ENCODE results near the gene TMEM50B. TPM values are rescaled to one million over a fixed set of nuclear protein-coding genes. Genes with fewer than 3 reads are reported as not detected.

TMEM50B gene
- total RNA-seq, 2 donors from 2014 or later, result 29.0 to 50.1 TPM

- no peaks in the 10 kb centered on the region for H3K27me3 ChIP-seq
- H3K4me1 ChIP-seq, result no peaks in the 10 kb centered on the region
- intact Hi-C loops (cut with DNase I), result loop anchor here (10.0 kb wide), 1 partner anchor 70 kb away; no protein-coding TSS in a partner anchor
- TF ChIP-seq CTCF (IDR thresholded peaks at IDR 0.05), result no peak
- H3K36me3 ChIP-seq, result no peaks in the 10 kb centered on the region
- H3K4me3 ChIP-seq, result no peak overlapping the region
- no peaks in the 10 kb centered on the region for H3K9me3 ChIP-seq
- H3K9ac ChIP-seq (ENCODE audit: low read depth in 2 of 2, low read length in 2 of 2), result no peak overlapping the region
- DNase-seq, result no peak
- H3K27ac ChIP-seq, result no peak overlapping the region
Measured at GRCh38 chr21:33444499-33444898, 35.3 kb downstream of the TMEM50B start.

GRCh38 chr21:33443194-33443593, 36.6 kb downstream of the TMEM50B start:
- intact Hi-C loops (cut with DNase I), result loop anchor here (2.0 to 10.0 kb wide), 2 partner anchors 68 to 242 kb away; no protein-coding TSS in a partner anchor
- Histone ChIP-seq H3K27ac (no peak overlapping the region), H3K9me3 (no peaks in the 10 kb centered on the region), H3K9ac (ENCODE audit: low read depth in 2 of 2, low read length in 2 of 2) (no peak overlapping the region), H3K36me3 (no peaks in the 10 kb centered on the region), H3K4me3 (no peak overlapping the region), H3K27me3 (no peaks in the 10 kb centered on the region), H3K4me1 (no peaks in the 10 kb centered on the region)
- no peak for DNase-seq
- TF ChIP-seq CTCF (IDR thresholded peaks at IDR 0.05), result no peak

GRCh38 chr21:33441489-33442477, 38.0 kb downstream of the TMEM50B start:
- Histone ChIP-seq H3K36me3 (no peaks in the 10 kb centered on the region), H3K9me3 (no peaks in the 10 kb centered on the region), H3K27me3 (no peaks in the 10 kb centered on the region), H3K27ac (peak overlapping the region; percentile 23), H3K4me3 (no peak overlapping the region), H3K9ac (ENCODE audit: low read depth in 2 of 2, low read length in 2 of 2) (no peak overlapping the region), H3K4me1 (no peaks in the 10 kb centered on the region)
- intact Hi-C loops (cut with DNase I), result loop anchor here (2.0 to 10.0 kb wide), 2 partner anchors 67 to 241 kb away; no protein-coding TSS in a partner anchor
- TF ChIP-seq CTCF (IDR thresholded peaks at IDR 0.05), result no peak
- peak; percentile 67 for DNase-seq

GRCh38 chr21:33437140-33437539, 42.6 kb downstream of the TMEM50B start:
- no peaks in the 10 kb centered on the region for H3K4me1 ChIP-seq
- no peak overlapping the region for H3K27ac ChIP-seq
- H3K9ac ChIP-seq (ENCODE audit: low read depth in 2 of 2, low read length in 2 of 2), result no peak overlapping the region
- DNase-seq, result no peak
- H3K4me3 ChIP-seq, result no peak overlapping the region
- intact Hi-C loops (cut with DNase I), result no loop called here
- no peaks in the 10 kb centered on the region for H3K27me3 ChIP-seq
- no peaks in the 10 kb centered on the region for H3K9me3 ChIP-seq
- peaks cover 5% of the 10 kb centered on the region for H3K36me3 ChIP-seq
- TF ChIP-seq CTCF (IDR thresholded peaks at IDR 0.05), result no peak

GRCh38 chr21:33434770-33435360, 44.9 kb downstream of the TMEM50B start:
- Histone ChIP-seq H3K27me3 (no peaks in the 10 kb centered on the region), H3K4me3 (no peak overlapping the region), H3K36me3 (peaks cover 9% of the 10 kb centered on the region), H3K4me1 (no peaks in the 10 kb centered on the region), H3K9me3 (no peaks in the 10 kb centered on the region), H3K9ac (ENCODE audit: low read depth in 2 of 2, low read length in 2 of 2) (peak overlapping the region in 1 of 2 donors; percentile 39), H3K27ac (peak overlapping the region; percentile 45)
- DNase-seq, result no peak
- no peak for TF ChIP-seq CTCF (IDR thresholded peaks at IDR 0.05)
- intact Hi-C loops (cut with DNase I), result no loop called here
